ENCODE measurements around the gene MND1. TPM values are rescaled to one million over a fixed set of nuclear protein-coding genes. Genes with fewer than 3 reads are reported as not detected.

Gene MND1
- total and polyA plus RNA-seq, 2 donors from 2014 or later: 0.98 to 1.5 TPM

DNA sequence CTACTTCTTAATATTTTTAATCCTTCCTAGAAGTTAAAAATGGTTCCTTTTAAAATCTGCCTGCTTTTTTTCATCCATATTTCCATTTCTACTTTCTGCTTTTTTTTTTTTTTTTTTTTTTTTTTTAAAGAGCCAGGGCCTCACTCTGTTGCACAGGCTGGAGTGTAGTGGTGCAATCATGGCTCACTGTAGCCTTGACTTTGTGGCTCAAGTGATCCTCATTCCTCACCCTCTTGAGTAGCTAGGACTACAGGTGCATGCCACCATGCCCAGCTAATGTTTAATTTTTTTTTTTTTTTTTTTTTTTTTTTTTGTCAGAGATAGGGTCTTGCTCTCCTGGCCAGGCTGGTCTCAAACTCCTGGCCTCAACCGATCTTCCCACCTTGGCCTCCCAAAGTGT lies 39.7 kb downstream of the MND1 start:
- no peak for FAIRE-seq

GRCh38 chr4:153385784-153386183 lies 41.3 kb downstream of the MND1 start:
- FAIRE-seq (no peak), DNase-seq (no peak)
- H3K27me3 ChIP-seq (ENCODE audit: control insufficient read depth, insufficient read depth, low read length): no peaks in the 10 kb centered on the region
- no peak overlapping the region for H3K9ac ChIP-seq (ENCODE audit: low read length in 3 of 3)
- no peak for TF ChIP-seq CTCF (IDR thresholded peaks at IDR 0.05; ENCODE audit: borderline replicate concordance, extremely low read depth, insufficient read depth)
- H3K27ac ChIP-seq (ENCODE audit: low read depth in 2 of 2, low read length in 2 of 2): no peak overlapping the region
- no peaks in the 10 kb centered on the region for H3K36me3 ChIP-seq (ENCODE audit: control insufficient read depth in 2 of 3, insufficient read depth in 3 of 3, low read length in 3 of 3)
- intact Hi-C loops (cut with DNase I): no loop called here
- no peaks in the 10 kb centered on the region for H3K4me1 ChIP-seq (ENCODE audit: control insufficient read depth in 2 of 3, insufficient read depth in 2 of 3, low read depth in 1 of 3, low read length in 3 of 3)
- no peaks in the 10 kb centered on the region for H3K9me3 ChIP-seq (ENCODE audit: control insufficient read depth in 2 of 3, insufficient read depth in 1 of 3, low read length in 3 of 3)
- no peak overlapping the region for H3K4me3 ChIP-seq (ENCODE audit: low read length in 3 of 3)

More for the DNA sequence above, 39.7 kb downstream of the MND1 start:
- no peaks in the 10 kb centered on the region for H3K27me3 ChIP-seq (ENCODE audit: control insufficient read depth, insufficient read depth, low read length)
- no peak for DNase-seq
- no peaks in the 10 kb centered on the region for H3K9me3 ChIP-seq (ENCODE audit: control insufficient read depth in 2 of 3, insufficient read depth in 1 of 3, low read length in 3 of 3)
- TF ChIP-seq CTCF (IDR thresholded peaks at IDR 0.05; ENCODE audit: borderline replicate concordance, extremely low read depth, insufficient read depth): no peak
- H3K27ac ChIP-seq (ENCODE audit: low read depth in 2 of 2, low read length in 2 of 2): no peak overlapping the region
- no peaks in the 10 kb centered on the region for H3K36me3 ChIP-seq (ENCODE audit: control insufficient read depth in 2 of 3, insufficient read depth in 3 of 3, low read length in 3 of 3)
- H3K4me1 ChIP-seq (ENCODE audit: control insufficient read depth in 2 of 3, insufficient read depth in 2 of 3, low read depth in 1 of 3, low read length in 3 of 3): no peaks in the 10 kb centered on the region
- H3K9ac ChIP-seq (ENCODE audit: low read length in 3 of 3): no peak overlapping the region
- H3K4me3 ChIP-seq (ENCODE audit: low read length in 3 of 3): no peak overlapping the region
- intact Hi-C loops (cut with DNase I): no loop called here

- no peak for FAIRE-seq
- Histone ChIP-seq H3K27me3 (ENCODE audit: control insufficient read depth, insufficient read depth, low read length) (no peaks in the 10 kb centered on the region), H3K27ac (ENCODE audit: low read depth in 2 of 2, low read length in 2 of 2) (no peak overlapping the region), H3K4me1 (ENCODE audit: control insufficient read depth in 2 of 3, insufficient read depth in 2 of 3, low read depth in 1 of 3, low read length in 3 of 3) (no peaks in the 10 kb centered on the region), H3K4me3 (ENCODE audit: low read length in 3 of 3) (no peak overlapping the region), H3K36me3 (ENCODE audit: control insufficient read depth in 2 of 3, insufficient read depth in 3 of 3, low read length in 3 of 3) (no peaks in the 10 kb centered on the region), H3K9ac (ENCODE audit: low read length in 3 of 3) (no peak overlapping the region), H3K9me3 (ENCODE audit: control insufficient read depth in 2 of 3, insufficient read depth in 1 of 3, low read length in 3 of 3) (no peaks in the 10 kb centered on the region)
- TF ChIP-seq CTCF (IDR thresholded peaks at IDR 0.05; ENCODE audit: borderline replicate concordance, extremely low read depth, insufficient read depth): no peak
- intact Hi-C loops (cut with DNase I): no loop called here
- DNase-seq: no peak
Measured at GRCh38 chr4:153387981-153388380, 43.5 kb downstream of the MND1 start.

- no peak for TF ChIP-seq CTCF (IDR thresholded peaks at IDR 0.05; ENCODE audit: borderline replicate concordance, extremely low read depth, insufficient read depth)
- no peak for FAIRE-seq
- no peaks in the 10 kb centered on the region for H3K4me1 ChIP-seq (ENCODE audit: control insufficient read depth in 2 of 3, insufficient read depth in 2 of 3, low read depth in 1 of 3, low read length in 3 of 3)
- H3K36me3 ChIP-seq (ENCODE audit: control insufficient read depth in 2 of 3, insufficient read depth in 3 of 3, low read length in 3 of 3): no peaks in the 10 kb centered on the region
- intact Hi-C loops (cut with DNase I): no loop called here
- no peak overlapping the region for H3K4me3 ChIP-seq (ENCODE audit: low read length in 3 of 3)
- H3K9me3 ChIP-seq (ENCODE audit: control insufficient read depth in 2 of 3, insufficient read depth in 1 of 3, low read length in 3 of 3): no peaks in the 10 kb centered on the region
- DNase-seq: no peak
- H3K27me3 ChIP-seq (ENCODE audit: control insufficient read depth, insufficient read depth, low read length): no peaks in the 10 kb centered on the region
- H3K9ac ChIP-seq (ENCODE audit: low read length in 3 of 3): no peak overlapping the region
- no peak overlapping the region for H3K27ac ChIP-seq (ENCODE audit: low read depth in 2 of 2, low read length in 2 of 2)
Measured at GRCh38 chr4:153393397-153393796, 48.9 kb downstream of the MND1 start.
